Left ventricle myocardium inferior (tissue), 1 donor: ENCODE results near the gene SLX9. TPM values are rescaled to one million over a fixed set of nuclear protein-coding genes. Genes with fewer than 3 reads are reported as not detected.

ENCODE experiments used
- DNase-seq: peaks from one replicate; pipeline ENCODE4 v3.0.0-alpha.2; 2020
- H3K27ac ChIP-seq: fragments of 200-600 bp; replicated peaks from 2 replicates; pipeline ENCODE4 v1.8.0; 2021
- H3K27me3 ChIP-seq: fragments of 200-600 bp; 2 replicates; pipeline ENCODE4 v1.8.0; 2021; ENCODE audit warnings: low read depth
- H3K36me3 ChIP-seq: fragments of 200-600 bp; 2 replicates; pipeline ENCODE4 v1.8.0; 2021
- H3K4me1 ChIP-seq: fragments of 200-600 bp; 2 replicates; pipeline ENCODE4 v1.8.0; 2021
- H3K4me3 ChIP-seq: fragments of 200-600 bp; 2 replicates; pipeline ENCODE4 v1.8.0; 2021; ENCODE audit warnings: mild to moderate bottlenecking, moderate library complexity
- H3K9me3 ChIP-seq: fragments of 200-600 bp; replicated peaks from 2 replicates; pipeline ENCODE4 v1.8.0; 2021
- CTCF ChIP-seq: fragments of 200-600 bp; IDR thresholded peaks from 2 replicates; pipeline ENCODE4 v1.8.0; 2021; ENCODE audit warnings: antibody characterized with exemption, mild to moderate bottlenecking, borderline replicate concordance
- intact Hi-C: fragments of 100-400 bp; cut with micrococcal nuclease; formaldehyde crosslinking; loops from one replicate; pipeline ENCODE4 v1.11.0; 2022
- total RNA-seq: library from RNA; stranded (reverse); fragmentation: NEBNext Ultra II Directional; extraction: Animal tissue kit (Norgen Biotek cat#: 25700); gene quantifications from one replicate; pipeline ENCODE4 v1.2.1, GENCODE V29; 2021
- donor health status: DM: no; HTN: yes; CAD: no; lungs with severe emphysema.

SLX9 gene
- total RNA-seq, 1 donor from 2014 or later: 70.7 TPM

- Histone ChIP-seq H3K27me3 (no peaks in the 10 kb centered on the region), H3K27ac (peak overlapping the region; percentile 92), H3K4me3 (peak overlapping the region; percentile 99), H3K9me3 (no peaks in the 10 kb centered on the region), H3K4me1 (peaks cover 74% of the 10 kb centered on the region), H3K36me3 (peaks cover 29% of the 10 kb centered on the region)
- no peak for DNase-seq
- TF ChIP-seq CTCF: no peak
- intact Hi-C loops: no loop called here
These were observed 1.7 kb downstream of the SLX9 start for GRCh38 chr21:44941567-44941966.

GRCh38 chr21:44942566-44942965, 2.7 kb downstream of the SLX9 start:
- no peak for TF ChIP-seq CTCF
- Histone ChIP-seq H3K9me3 (no peaks in the 10 kb centered on the region), H3K4me1 (peaks cover 84% of the 10 kb centered on the region), H3K4me3 (no peak overlapping the region), H3K27me3 (no peaks in the 10 kb centered on the region), H3K36me3 (peaks cover 29% of the 10 kb centered on the region), H3K27ac (peak overlapping the region; percentile 92)
- DNase-seq: no peak
- intact Hi-C loops: no loop called here

GRCh38 chr21:44943005-44943685, 3.3 kb downstream of the SLX9 start:
- peaks cover 89% of the 10 kb centered on the region for H3K4me1 ChIP-seq
- no peak for DNase-seq
- TF ChIP-seq CTCF: no peak
- peak overlapping the region; percentile 92 for H3K27ac ChIP-seq
- no peaks in the 10 kb centered on the region for H3K9me3 ChIP-seq
- no peaks in the 10 kb centered on the region for H3K27me3 ChIP-seq
- H3K4me3 ChIP-seq: no peak overlapping the region
- intact Hi-C loops: no loop called here
- peaks cover 29% of the 10 kb centered on the region for H3K36me3 ChIP-seq

GRCh38 chr21:44943686-44944550, 4.1 kb downstream of the SLX9 start:
- H3K9me3 ChIP-seq: no peaks in the 10 kb centered on the region
- H3K4me3 ChIP-seq: no peak overlapping the region
- peak overlapping the region; percentile 91 for H3K27ac ChIP-seq
- peaks cover 93% of the 10 kb centered on the region for H3K4me1 ChIP-seq
- no peak for DNase-seq
- no peaks in the 10 kb centered on the region for H3K27me3 ChIP-seq
- TF ChIP-seq CTCF: no peak
- H3K36me3 ChIP-seq: peaks cover 29% of the 10 kb centered on the region
- intact Hi-C loops: no loop called here

- Histone ChIP-seq H3K4me1 (peaks cover 93% of the 10 kb centered on the region), H3K4me3 (no peak overlapping the region), H3K36me3 (peaks cover 29% of the 10 kb centered on the region), H3K9me3 (no peaks in the 10 kb centered on the region), H3K27ac (peak overlapping the region; percentile 91), H3K27me3 (no peaks in the 10 kb centered on the region)
- intact Hi-C loops: no loop called here
- no peak for DNase-seq
- no peak for TF ChIP-seq CTCF
These were observed 4.8 kb downstream of the SLX9 start for GRCh38 chr21:44944596-44944995.
